ENCODE measurements around the gene USP3.

- TF ChIP-seq RFX5 (IDR thresholded peaks at IDR 0.05; ENCODE audit: low read depth, low read length): no peak
- no peak for TF ChIP-seq EZH2 (IDR thresholded peaks at IDR 0.05; ENCODE audit: borderline replicate concordance, control insufficient read depth, low read depth, low read length)
- no peak; a peak in 1 of 6 replicates for TF ChIP-seq CTCF (IDR thresholded peaks at IDR 0.05 in 2 of 3, conservative IDR thresholded peaks at IDR 0.05 in 1 of 3; ENCODE audit: control insufficient read depth in 2 of 3, extremely low read depth in 1 of 3, insufficient read depth in 1 of 3, low read depth in 3 of 3, low read length in 3 of 3)
- no peak; the same call in 1 of the 2 replicates for TF ChIP-seq USF2 (IDR thresholded peaks at IDR 0.05; ENCODE audit: borderline replicate concordance, low read depth, low read length)
- no peak for TF ChIP-seq ELK1 (IDR thresholded peaks at IDR 0.05; ENCODE audit: low read depth, low read length)
- TF ChIP-seq NFYA (IDR thresholded peaks at IDR 0.05; ENCODE audit: borderline replicate concordance, low read depth, low read length): no peak
- peak; percentile 99 for TF ChIP-seq ZNF687 (IDR thresholded peaks at IDR 0.05)
- TF ChIP-seq E4F1 (IDR thresholded peaks at IDR 0.05; ENCODE audit: borderline replicate concordance, partially characterized antibody): no peak
- 0 out of 2 replicates have a peak, but pooled peaks have one; percentile 46 for TF ChIP-seq JUND (IDR thresholded peaks at IDR 0.05; ENCODE audit: low read depth, low read length)
- TF ChIP-seq ETV6 (conservative IDR thresholded peaks at IDR 0.05 in 1 of 2, IDR thresholded peaks at IDR 0.05 in 1 of 2; ENCODE audit: borderline replicate concordance in 1 of 2, low read depth in 1 of 2): no peak
Measured at GRCh38 chr15:63600616-63601025, 96.2 kb downstream of the USP3 start.
